ENCODE measurements around the gene ZNF100. TPM values are rescaled to one million over a fixed set of nuclear protein-coding genes. Genes with fewer than 3 reads are reported as not detected.
"Not testable (repeated sequence)": the region's sequence is repeated elsewhere in the genome, so short reads cannot be mapped to it uniquely, and the experiment has no call there.

Gene ZNF100
- total and polyA plus RNA-seq, 12 donors: 2.0 to 18.7 (median 9.6) TPM

- intact Hi-C loops (cut with DNase I): no loop called here
- WGBS, 4 donors: 48 to 77% (median 62%) methylated on average over 26 to 38 of the region's 38 CpGs
- TF ChIP-seq POLR2A (IDR thresholded peaks at IDR 0.05) (no peak), CTCF (IDR thresholded peaks at IDR 0.05) (no peak)
- Histone ChIP-seq H3K36me3 (replicated peaks in 1 of 2) (no peaks in the 10 kb centered on the region), H3K4me1 (replicated peaks in 1 of 2) (no peaks in the 10 kb centered on the region), H3K27me3 (no peaks in the 10 kb centered on the region), H3K4me3 (no peak overlapping the region), H3K27ac (no peak overlapping the region), H3K9me3 (replicated peaks in 1 of 3) (no peaks in the 10 kb centered on the region)
- no peak for DNase-seq
Observed at GRCh38 chr19:21677696-21678418, 89.5 kb downstream of the ZNF100 start.

- H3K4me3 ChIP-seq: no peak overlapping the region
- H3K27ac ChIP-seq: no peak overlapping the region
- no peak for DNase-seq
- intact Hi-C loops (cut with DNase I): no loop called here
- H3K4me1 ChIP-seq (replicated peaks in 1 of 2): no peaks in the 10 kb centered on the region
- no peaks in the 10 kb centered on the region for H3K27me3 ChIP-seq
- H3K36me3 ChIP-seq (replicated peaks in 1 of 2): no peaks in the 10 kb centered on the region
- no peaks in the 10 kb centered on the region for H3K9me3 ChIP-seq (replicated peaks in 1 of 3)
- TF ChIP-seq POLR2A (IDR thresholded peaks at IDR 0.05) (no peak), CTCF (IDR thresholded peaks at IDR 0.05) (no peak)
- WGBS, 4 donors: 36 to 63% (median 52%) methylated on average over 1 of the region's 1 CpG
Observed at GRCh38 chr19:21674454-21674853, 92.9 kb downstream of the ZNF100 start.

GRCh38 chr19:21673479-21673878 is 93.9 kb downstream of the ZNF100 start:
- H3K9me3 ChIP-seq (replicated peaks in 1 of 3); intact Hi-C loops (cut with DNase I): not testable (repeated sequence)
- DNase-seq: peak; percentile 42 to 73 (median 62)

More at GRCh38 chr19:21673479-21673878, 93.9 kb downstream of the ZNF100 start:
- not testable (repeated sequence) for H3K27me3 ChIP-seq; H3K4me1 ChIP-seq (replicated peaks in 1 of 2); H3K4me3 ChIP-seq; H3K36me3 ChIP-seq (replicated peaks in 1 of 2); H3K27ac ChIP-seq
- WGBS, 4 donors: 31 to 47% (median 34%) methylated on average over 2 of the region's 2 CpGs

Small RNA genes lying within 50 kb of the gene (small RNA-seq; reads per million reads assigned to genes)
- 0 reads per million in 2 donors for gene VN1R84P

Other genes with a start within 250 kb of the ZNF100 start
- gene ZNF43, start 68.6 kb upstream of the ZNF100 start, total RNA-seq: 10 to 100 TPM in 8 of 9 donors, 1 to 10 TPM in 1; 9.6 to 31.7 (median 18.3) TPM
- 10 to 100 TPM in 1 of 3 donors, 1 to 10 TPM in 2; 4.6 to 19.5 (median 8.9) TPM for gene ZNF43, start 68.6 kb upstream of the ZNF100 start, polyA plus RNA-seq
- 1 to 10 TPM in 7 of 9 donors, under 1 TPM in 2; 0.11 to 7.2 (median 1.3) TPM for gene ZNF208, start 243.4 kb upstream of the ZNF100 start, total RNA-seq
- gene ZNF208, start 243.4 kb upstream of the ZNF100 start, polyA plus RNA-seq: 1 to 10 TPM in 1 of 3 donors, under 1 TPM in 2; 0.11 to 1.7 (median 0.51) TPM

Measured in adrenal gland (tissue), 12 donors.